HS-5 (cell line): ENCODE results near the gene ABCB6.

Source experiments
- DNase-seq: peaks from one replicate; pipeline ENCODE4 v3.0.0-alpha.2; 2012; ENCODE audit warnings: low read depth

The ABCB6 gene

GRCh38 chr2:219184121-219184520 lies 34.6 kb downstream of the ABCB6 start:
- no peak for DNase-seq

DNA sequence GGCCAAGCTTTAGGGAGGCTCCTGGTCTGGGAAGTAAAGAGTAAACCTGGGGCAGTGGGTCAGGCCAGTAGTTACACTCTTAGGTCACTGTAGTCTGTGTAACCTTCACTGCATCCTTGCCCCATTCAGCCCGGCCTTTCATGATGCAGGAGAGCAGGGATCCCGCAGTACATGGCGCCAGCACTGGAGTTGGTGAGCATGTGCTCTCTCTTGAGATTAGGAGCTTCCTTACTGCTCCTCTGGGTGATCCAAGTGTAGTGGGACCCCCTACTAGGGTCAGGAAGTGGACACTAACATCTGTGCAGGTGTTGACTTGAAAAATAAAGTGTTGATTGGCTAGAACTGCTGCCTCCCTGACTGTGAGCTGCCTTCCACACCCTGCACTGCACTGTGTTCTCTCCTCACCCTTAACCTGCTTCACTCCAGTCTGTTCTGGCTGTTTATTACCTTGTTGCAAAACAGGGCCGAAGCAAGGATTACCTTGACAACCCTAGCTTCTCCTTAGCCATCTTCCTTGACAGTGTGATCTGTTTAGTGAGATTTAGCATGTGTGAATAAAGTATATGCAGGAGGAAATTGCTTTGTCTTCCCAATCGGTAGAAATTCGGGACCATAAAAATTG lies 35.5 kb downstream of the ABCB6 start:
- DNase-seq: no peak

- DNase-seq: no peak
Measured at GRCh38 chr2:219182331-219183150, 36.2 kb downstream of the ABCB6 start.

DNA sequence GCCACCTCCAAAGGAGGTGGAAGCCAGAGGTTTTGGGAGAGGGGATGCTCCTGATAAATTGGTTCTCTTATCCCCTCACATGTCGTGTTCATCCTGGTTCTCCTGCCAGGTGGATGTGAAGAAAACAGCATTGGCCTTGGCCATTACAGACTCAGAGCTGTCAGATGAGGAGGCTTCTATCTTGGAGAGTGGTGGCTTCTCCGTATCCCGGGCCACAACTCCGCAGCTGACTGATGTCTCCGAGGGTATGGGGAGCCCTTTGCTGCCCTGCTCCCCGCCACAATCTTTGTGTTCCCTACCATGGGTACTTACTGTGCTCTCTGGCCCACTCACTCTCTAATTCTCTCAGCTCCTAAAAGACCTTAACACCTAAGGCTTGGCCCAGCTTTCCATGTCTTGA lies 37.2 kb downstream of the ABCB6 start:
- DNase-seq: no peak

GRCh38 chr2:219180961-219181360 lies 37.8 kb downstream of the ABCB6 start:
- DNase-seq: no peak

DNA sequence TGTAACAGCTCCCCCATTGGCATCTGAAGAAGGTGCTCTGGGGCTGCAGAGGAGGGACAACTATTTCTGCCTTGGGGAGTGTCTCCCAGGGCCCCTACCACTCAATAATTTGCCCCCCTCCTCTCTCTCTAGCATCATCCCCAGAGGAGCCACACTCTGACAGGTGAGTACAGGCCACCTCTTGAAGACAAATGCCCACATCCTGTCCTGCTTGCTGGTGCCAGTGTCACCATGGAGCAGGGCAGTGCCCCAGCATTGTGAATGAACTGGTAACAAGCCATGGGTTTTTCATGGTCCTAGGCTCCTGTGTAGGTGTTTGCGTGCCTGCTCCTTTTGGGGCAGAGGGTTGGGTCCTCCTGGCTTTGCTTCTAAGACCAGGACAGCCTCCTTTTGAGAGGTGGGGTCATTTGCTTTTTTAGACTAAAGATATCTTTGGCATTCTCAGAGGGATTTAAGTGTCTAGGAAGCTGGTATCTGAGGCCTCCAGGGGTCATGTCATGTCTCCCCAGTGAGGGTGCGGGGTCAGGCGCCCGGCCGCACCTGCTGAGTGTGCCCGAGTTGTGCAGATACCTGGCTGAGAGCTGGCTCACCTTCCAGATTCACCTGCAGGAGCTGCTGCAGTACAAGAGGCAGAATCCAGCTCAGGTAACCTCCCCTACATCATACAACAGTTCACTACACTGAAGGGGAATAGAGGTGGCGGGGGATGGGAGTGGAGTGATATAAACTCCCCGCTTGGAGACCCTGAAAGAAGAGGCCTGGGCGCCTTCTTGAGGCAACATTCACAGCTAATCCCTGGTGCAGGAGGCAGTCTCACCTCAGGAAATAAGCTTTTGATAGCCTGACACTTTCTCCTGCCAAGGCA lies 38.9 kb downstream of the ABCB6 start:
- no peak for DNase-seq

- no peak for DNase-seq
Measured at GRCh38 chr2:219178377-219179175, 40.2 kb downstream of the ABCB6 start.

DNA sequence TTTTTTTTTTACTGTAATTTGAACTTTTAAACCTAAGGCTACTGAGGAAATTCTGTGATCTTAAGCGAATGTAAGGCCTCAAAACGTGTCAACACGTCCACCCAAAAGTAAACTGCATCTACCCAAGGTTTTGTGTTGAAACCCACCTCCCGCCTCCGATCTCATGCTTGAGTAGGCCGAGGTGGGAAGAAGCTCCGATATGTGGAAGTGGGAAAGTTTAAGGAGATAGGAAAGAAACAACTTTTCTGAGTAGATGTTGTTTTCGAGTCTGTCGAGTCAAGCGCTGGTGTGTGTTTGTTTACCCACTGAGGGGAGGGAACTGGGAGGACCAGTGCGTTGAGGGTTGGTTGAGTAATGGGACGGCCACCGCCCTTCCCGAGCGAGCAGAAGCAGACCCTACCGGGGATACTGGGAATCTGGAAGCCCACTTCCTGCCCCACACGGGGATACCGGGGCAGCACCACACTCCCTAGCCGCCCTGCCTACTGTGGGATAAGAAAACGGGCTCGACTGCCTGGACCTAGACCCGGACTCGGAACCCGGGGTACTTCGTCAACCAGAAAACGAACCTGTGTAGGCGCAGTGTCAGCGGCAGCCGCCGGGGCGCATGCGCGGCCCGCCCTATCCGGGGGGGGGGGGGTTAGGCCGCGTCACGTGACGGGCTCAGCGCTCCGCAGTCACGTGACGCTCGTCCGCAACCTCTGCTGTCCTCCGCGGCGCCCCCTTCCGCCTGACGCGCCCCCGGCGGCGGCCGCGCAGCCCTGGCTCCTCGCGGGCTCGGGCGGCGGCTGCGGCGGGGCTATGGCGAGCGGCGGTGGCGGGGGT lies 41.0 kb downstream of the ABCB6 start, which contains the start of gene RETREG2:
Gene RETREG2, plus strand, starts transcription at position 724 of the 825 bp plus-strand sequence. Its CDS starts 78 bp downstream, at position 802.
- DNase-seq: peak; percentile 78

GRCh38 chr2:219176818-219177551 lies 41.8 kb downstream of the ABCB6 start, which contains the start of gene CNPPD1:
TSS of gene CNPPD1 (minus strand) at chr2:219176925. CDS start at chr2:219176828, 97 bp downstream.
- DNase-seq: peak; percentile 56

DNA sequence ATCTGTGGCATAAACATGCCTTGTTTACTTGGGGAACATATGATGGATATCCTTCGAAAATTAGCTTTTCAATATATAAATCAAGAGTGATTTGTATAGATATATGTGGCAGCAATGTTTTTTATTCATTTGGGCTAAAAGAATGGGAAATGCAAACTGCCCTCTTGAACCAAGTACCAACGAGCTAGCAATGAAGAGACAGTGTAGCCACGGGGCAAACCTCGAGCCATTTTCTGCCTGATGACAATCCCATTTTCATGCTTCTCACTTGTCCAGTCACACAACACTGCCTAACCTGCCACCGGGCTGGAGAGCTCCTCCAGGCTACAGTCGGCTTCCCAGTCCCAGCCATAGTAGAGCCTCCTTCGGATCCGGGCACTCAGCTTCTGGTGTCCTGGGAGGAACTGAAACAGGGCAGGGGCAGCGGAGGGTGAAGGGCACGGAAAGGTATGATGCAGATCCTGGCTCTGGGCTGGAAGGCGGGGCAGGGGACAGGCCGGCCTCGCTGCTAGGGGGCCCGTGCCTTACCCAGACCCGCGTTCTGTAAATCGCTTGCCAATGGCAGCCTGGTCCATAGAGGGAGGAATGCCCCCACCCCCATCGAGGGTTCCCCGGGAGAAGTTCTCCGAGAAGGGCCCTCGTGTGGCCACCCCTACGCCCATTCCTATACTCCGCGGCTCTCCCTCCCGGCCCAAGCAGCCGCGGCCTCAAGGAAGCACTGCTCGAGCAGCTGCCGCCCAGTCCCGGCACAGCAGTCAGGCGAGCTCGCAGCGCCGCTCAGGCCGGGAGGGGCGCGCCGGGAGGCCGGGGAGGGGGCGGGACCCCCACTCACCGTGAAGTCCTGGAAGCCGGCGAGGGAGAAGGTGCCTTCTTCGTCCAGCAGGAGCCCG lies 42.6 kb downstream of the ABCB6 start:
- no peak for DNase-seq

- DNase-seq: no peak
Measured at GRCh38 chr2:219175486-219175885, 43.3 kb downstream of the ABCB6 start.

DNA sequence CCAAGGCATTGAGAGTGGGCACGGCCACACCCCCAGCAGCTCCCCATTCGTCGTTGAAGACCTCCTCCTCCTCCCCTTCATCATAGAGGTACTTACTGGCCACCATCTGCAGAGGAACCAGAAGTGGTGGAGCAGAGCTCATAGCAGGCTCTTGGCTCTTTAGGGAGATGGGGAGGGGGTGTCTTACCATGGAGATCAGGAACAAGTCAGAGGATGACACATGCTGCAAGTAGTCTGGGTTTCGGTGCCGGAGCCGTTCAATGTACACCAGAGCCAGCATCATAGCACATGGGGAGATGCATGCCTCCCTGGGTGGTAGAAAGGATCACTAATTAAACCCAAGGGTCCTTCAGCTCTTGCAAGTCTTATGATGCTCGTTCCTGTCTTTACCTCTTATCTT lies 44.0 kb downstream of the ABCB6 start:
- no peak for DNase-seq

GRCh38 chr2:219174146-219174545 lies 44.6 kb downstream of the ABCB6 start:
- no peak for DNase-seq

- no peak for DNase-seq
Measured at GRCh38 chr2:219173176-219173575, 45.6 kb downstream of the ABCB6 start.

- DNase-seq: no peak
Measured at GRCh38 chr2:219172231-219173154, 46.3 kb downstream of the ABCB6 start.

DNA sequence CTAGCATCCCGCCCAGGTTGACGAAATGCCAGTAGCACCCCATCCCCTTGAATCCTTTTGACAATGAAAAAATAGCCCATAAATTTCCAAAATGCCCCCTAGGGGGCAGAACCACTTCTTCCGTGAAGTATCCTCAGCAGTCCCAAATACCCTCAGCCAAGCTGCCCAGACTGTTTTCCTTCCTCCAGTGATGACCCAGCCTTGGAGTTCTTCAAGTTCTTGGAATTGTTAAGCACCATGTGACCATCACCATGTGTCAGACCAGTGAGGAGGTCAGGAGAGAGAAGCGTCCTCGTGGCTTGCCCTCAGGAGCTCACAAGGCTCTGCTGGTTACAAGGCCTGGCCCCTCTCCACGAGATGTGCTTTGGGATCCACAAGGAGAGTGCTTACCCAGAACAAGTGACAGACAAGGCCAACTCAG lies 47.5 kb downstream of the ABCB6 start:
- peak; percentile 41 for DNase-seq

GRCh38 chr2:219169930-219170654 lies 48.7 kb downstream of the ABCB6 start, which contains the start of gene SLC23A3:
TSS of gene SLC23A3 (minus strand) at chr2:219170029. CDS start at chr2:219169984, 45 bp downstream.
- no peak for DNase-seq
